ENCODE data around the gene TBL3. TPM values are rescaled to one million over a fixed set of nuclear protein-coding genes. Genes with fewer than 3 reads are reported as not detected.
"Not testable (repeated sequence)": the region's sequence is repeated elsewhere in the genome, so short reads cannot be mapped to it uniquely, and the experiment has no call there.

TBL3 gene
- total RNA-seq, 2 donors from 2014 or later, result 22.0 to 23.6 TPM

DNA sequence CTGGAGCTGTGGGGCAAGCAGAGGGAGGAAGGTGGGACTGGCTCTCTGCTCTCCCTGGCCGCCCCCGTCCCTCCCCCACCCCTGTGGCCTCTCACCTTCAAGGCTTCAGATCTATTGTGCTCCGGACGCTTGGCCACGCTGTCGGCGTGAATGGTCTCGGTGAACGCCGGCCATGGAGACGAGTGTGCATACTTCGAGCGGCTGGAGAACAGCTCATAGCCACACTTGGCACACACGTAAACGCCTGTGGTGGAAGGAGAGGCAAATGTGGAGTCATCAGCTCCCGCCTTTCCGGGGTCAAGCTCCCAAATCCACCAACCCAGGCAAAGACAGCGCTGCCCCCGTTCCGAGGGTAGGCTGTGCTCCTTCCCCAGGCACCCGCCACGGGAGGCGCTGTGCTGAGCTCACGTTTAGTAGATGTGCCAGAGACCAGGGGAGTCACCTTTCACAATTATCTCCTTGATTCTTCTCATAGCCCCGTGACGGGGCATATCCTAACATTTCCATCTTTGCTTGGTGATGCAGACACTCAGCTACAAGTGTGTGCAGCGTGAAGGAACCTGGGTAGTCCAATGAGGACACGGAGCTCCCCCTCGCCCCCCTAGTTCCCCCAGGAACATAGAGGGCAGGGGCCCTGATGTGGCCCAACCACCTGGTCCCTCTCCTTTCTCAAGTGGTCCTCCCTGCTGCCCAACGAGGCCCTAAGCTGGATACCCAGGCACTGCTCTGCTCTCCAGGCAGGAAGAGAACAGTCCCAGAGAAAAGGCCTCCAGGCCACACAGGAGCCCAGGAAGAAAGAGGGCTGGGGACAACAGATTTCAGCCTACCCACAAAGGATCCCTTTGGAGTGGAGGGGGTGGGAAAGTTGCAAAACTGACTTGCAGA, 30.4 kb upstream of the TBL3 start:
- DNase-seq (no peak), ATAC-seq (no peak)
- intact Hi-C loops (cut with DNase I, micrococcal nuclease), result no loop called here

DNA sequence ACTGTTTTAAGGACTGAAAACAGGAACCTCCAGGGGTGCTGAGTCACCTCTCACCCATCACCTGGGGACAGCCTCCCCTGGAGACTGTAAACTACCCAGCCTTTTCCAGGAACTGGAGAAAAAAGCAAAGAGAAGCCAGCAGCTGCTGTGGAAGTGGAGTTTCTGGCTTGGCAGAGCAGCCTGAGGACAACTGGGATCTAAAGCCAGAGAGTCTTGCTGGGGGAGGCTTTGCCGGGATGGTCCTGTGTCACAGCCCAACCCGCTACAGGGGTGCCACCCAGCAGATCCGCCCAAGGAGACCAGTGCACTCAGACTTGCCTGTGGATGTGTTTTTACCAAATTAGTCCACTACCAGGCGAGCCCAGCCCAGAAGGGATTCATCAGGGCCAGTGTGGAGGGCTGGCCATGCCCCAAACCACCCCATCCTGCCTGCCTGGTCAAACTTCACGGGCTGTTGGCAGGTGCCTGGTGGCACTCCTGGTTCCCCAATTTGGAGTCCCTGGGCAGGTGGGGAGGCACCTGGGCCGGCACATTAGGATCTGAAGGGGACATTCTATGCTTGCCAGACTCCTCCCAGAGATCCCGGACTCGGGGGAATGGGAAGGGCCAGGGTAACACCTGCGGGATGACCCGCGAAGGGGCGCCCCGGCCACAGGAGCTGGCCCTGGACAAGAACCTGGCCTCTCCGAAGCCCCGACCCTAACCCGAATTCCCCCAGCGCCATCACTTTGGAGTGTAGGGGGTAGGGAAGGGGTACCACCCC, 29.6 kb upstream of the TBL3 start:
- ATAC-seq, result peak; percentile 6
- DNase-seq, result peak in 1 of 2 donors; percentile 45
- intact Hi-C loops (cut with DNase I, micrococcal nuclease), result no loop called here

GRCh38 chr16:1942810-1943726, 28.8 kb upstream of the TBL3 start, which contains the start of gene MSRB1:
Gene MSRB1, minus strand, starts transcription at chr16:1943199. Its CDS starts 43 bp downstream, at chr16:1943156.
- peak; percentile 83 for ATAC-seq
- DNase-seq, result peak; percentile 100
- intact Hi-C loops (cut with DNase I, micrococcal nuclease), result no loop called here

DNA sequence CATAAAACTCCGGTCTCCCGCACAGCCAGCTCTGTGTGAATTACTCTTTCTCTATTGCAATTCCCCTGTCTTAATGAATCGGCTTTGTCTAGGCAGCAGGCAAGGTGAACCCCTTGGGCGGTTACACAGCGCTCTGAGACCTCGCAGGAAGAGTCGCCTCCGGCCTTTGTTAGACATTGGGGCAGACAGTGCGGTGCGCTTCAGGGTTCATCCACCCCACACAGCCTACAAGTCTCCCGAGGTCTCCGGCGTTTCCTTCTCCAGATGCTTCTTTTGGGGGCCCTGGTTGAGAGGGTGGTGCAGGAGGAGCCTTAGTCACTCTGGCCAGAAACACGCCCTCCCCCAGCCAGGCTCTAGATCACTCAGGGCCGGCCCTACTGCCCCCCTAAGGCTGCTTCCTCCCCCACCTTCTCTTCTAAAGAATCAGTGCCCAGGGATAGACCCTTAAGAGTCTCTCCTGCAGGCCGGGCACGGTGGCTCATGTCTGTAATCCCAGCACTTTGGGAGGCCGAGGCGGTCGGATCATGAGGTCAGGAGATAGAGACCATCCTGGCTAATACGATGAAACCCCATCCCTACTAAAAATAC, 27.1 kb upstream of the TBL3 start:
- DNase-seq (no peak), ATAC-seq (no peak)
- intact Hi-C loops (cut with DNase I, micrococcal nuclease), result no loop called here

DNA sequence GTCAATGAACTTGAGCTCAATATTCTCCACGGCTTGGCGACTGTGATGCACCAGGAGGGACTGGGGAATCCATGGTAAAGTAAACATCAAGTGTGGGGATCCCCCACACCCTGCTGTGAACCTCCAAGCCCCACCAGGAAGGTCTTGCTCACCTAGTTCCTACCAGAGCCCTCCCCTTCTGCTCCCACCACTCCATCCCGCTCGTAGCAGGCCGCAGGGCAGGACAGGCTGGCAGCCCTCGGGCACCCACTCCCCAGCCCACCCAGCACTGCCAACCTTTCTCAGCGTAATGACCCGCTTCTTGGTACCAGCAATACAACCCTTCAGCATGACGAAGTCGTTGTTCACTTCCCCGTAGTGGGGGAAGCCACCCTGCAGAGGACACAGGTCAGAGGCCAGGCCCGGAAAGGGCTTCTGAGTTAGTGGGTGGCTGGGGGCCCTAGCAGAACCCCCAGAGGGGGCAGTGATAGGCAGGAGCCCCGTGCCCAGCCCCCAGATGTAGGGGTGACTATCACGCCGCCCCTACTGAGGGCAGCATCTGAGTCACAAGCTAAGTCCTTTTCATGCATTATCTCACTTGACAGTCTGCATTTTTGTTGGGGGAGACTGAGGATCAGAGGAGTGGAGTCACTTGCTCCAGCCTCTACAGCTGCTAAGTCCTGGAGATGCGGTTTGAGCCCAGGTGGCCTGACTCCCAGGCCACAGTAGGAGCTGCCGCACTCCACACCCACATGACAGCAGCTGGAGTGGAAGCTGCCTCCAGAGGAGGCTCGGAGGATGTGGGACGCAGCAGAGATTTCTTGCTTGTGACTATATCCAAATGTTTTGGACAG, 26.1 kb upstream of the TBL3 start:
- no peak for DNase-seq
- ATAC-seq, result no peak
- intact Hi-C loops (cut with DNase I, micrococcal nuclease), result no loop called here

DNA sequence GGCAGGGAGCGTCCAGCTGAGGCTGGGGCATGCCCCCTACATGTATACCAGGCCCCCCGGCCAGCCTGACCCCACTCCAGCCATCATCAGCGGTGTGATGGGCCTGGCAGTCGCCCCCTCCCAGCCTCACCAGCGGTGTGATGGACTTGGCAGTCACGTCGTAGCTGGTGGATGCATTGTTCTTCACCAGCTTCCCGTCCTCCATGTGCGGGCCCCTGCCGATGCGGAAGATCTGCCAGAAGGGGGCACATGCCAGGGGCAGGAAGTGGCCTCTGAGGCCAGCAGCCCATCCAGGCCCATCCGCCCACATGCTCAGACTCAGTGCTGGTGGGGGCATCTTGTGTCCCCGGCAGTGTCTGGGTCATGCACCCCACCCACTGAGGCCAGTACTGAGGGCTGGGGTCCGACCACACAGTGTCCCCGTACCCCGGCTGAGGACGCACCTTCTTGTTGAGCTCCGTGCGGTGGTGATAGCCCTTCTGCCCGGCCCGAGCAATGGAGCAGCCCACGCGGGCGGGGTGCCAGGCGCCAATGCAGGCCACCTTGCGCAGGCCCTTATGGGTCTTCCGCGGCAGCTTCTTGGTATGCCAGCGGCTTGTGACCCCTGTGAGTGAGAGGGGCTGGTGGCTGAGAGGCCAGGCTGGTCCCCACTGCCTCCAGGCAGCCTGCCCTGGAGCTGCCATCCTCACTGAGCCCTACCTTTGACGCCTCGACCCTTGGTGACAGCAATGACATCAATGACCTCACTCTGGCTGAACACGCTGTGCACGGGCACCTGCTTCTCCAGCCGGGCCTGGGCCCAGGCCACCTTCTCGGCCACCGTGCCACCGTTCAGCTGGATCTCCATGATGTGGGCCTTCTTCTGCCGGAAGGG, 25.1 kb upstream of the TBL3 start:
- intact Hi-C loops (cut with DNase I, micrococcal nuclease), result no loop called here
- ATAC-seq (no peak), DNase-seq (no peak)

GRCh38 chr16:1947369-1947670, 24.5 kb upstream of the TBL3 start:
- DNase-seq (no peak), ATAC-seq (no peak)
- intact Hi-C loops (cut with DNase I, micrococcal nuclease), result no loop called here

- intact Hi-C loops (cut with DNase I, micrococcal nuclease), result no loop called here
- ATAC-seq, result no peak
- DNase-seq, result no peak
These were observed 22.3 kb upstream of the TBL3 start for GRCh38 chr16:1949507-1949906.

- no peak for DNase-seq
- ATAC-seq, result peak; percentile 65
- intact Hi-C loops (cut with DNase I, micrococcal nuclease), result no loop called here
These were observed 21.8 kb upstream of the TBL3 start for GRCh38 chr16:1950047-1950446.

- DNase-seq (no peak), ATAC-seq (no peak)
- intact Hi-C loops (cut with DNase I, micrococcal nuclease), result no loop called here
These were observed 21.3 kb upstream of the TBL3 start for GRCh38 chr16:1950559-1950958.

DNA sequence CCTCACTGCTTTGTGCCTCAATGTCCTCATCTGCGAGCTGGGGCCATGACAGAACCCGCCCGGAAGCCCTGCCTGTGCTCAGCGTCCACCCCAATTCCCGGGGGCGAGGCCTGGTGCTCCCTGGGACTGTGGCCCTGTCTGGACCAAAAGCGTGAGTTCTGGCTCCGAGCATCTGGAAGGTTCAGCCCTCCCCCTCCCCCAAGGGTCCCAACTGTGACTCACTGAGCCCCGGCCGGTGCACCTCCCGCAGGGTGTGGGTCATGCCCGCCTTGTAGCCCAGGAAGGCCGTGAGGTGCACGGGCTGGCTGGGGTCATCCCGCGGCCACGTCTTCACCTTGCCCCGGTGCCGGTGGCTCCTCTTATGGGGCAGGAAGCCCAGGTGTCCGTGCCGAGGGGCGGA, 18.1 kb upstream of the TBL3 start:
- DNase-seq (no peak), ATAC-seq (no peak)
- intact Hi-C loops (cut with DNase I, micrococcal nuclease), result no loop called here

GRCh38 chr16:1957434-1958142, 14.3 kb upstream of the TBL3 start:
- intact Hi-C loops (cut with DNase I, micrococcal nuclease); DNase-seq; ATAC-seq: not testable (repeated sequence)

DNA sequence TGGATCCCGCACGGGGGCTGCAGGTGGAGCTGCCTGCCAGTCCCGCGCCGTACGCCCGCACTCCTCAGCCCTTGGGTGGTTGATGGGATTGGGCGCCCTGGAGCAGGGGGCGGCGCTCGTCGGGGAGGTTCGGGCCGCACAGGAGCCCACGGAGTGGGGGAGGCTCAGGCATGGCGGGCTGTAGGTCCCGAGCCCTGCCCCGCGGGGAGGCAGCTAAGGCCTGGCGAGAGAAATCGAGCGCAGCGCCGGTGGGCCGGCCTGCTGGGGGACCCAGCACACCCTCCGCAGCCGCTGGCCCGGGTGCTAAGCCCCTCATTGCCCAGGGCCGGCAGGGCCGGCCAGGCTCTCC, 13.7 kb upstream of the TBL3 start:
- DNase-seq; intact Hi-C loops (cut with DNase I, micrococcal nuclease); ATAC-seq: not testable (repeated sequence)

DNA sequence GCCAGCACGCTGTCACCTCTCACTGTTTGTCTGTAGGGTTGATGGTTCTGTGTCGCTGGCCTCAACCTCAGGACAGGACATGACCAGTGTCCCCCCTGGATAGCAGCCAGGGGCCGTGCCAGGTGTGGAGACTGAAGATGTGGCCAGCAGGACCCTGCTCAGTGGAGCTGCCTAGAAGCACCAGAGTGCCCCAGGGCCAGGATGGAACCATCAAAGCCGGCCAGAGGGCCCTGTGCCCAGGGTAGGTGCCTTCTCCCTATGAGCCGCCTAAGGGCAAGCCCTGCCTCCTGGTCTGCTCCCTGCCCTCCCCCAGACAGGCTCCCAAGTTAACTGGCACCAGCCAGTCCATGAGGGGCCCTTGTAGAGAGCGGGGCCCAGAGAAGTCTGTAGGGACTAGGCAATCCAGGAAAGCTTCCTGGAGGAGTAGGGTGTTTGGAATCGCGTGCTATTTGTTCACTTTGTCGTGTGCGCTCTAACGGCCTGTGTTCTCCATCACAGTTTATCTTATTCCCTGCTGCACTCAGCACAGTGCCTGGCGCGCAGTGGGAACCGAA, 13.1 kb upstream of the TBL3 start:
- ATAC-seq (peak; percentile 2), DNase-seq (peak in 1 of 2 donors; percentile 40)
- intact Hi-C loops (cut with DNase I, micrococcal nuclease), result no loop called here

DNA sequence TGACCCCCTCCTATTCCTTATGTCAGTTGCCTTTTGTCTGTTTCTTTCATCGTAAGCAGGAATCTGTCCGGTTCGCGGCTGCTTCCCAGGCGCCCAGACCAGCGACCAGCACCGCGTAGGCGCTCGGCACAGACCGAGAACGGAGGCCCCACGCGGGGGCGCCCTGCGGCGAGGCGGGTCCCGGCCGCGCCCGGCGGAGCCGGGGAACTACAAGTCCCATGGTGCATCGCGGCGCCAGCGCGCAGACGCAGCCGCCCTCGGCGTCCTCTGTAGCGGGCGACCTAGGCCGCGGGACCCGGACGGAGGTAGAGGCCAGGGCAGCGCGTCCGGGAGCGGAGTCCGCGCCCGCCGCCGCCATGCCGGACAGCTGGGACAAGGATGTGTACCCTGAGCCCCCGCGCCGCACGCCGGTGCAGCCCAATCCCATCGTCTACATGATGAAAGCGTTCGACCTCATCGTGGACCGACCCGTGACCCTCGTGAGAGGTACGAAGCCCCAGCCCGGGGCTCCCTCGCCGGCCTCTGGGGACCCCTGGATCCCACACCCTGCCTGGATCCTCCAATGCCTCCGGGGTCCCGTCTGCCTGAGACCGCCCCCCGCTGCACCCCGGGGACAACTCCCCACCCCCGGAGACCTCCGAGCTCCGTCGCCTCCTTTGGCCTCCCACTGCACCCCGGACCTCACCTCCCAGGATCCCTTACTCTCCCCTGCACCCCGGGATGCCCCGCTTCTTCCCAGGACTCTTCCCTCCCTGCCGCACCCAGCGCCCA, 12.4 kb upstream of the TBL3 start, which contains the start of gene NDUFB10:
TSS of gene NDUFB10 (plus strand) at position 270 of the 771 bp plus-strand sequence. CDS start at position 357, 87 bp downstream.
- intact Hi-C loops (cut with DNase I, micrococcal nuclease), result no loop called here
- ATAC-seq, result peak; percentile 89
- peak; percentile 92 to 96 for DNase-seq

Measured in left colon (tissue), 2 donors.